NCI-H748 (cell line): ENCODE results near the gene CDC42EP2.
"Not testable (repeated sequence)": the region's sequence is repeated elsewhere in the genome, so short reads cannot be mapped to it uniquely, and the experiment has no call there.

Source experiments
- DNase-seq: peaks from one replicate; lab custom pipeline; 2025; ENCODE audit not compliant: unreplicated experiment; lab: John Stamatoyannopoulos, UW

CDC42EP2 gene

GRCh38 chr11:65317025-65317786, 2.5 kb downstream of the CDC42EP2 start:
- peak; percentile 44 for DNase-seq

GRCh38 chr11:65320386-65321075, 5.9 kb downstream of the CDC42EP2 start:
- DNase-seq, result no peak

GRCh38 chr11:65321076-65321475, 6.4 kb downstream of the CDC42EP2 start:
- no peak for DNase-seq

GRCh38 chr11:65321828-65322485, 7.3 kb downstream of the CDC42EP2 start:
- no peak for DNase-seq

GRCh38 chr11:65323813-65324212, 9.1 kb downstream of the CDC42EP2 start:
- no peak for DNase-seq

GRCh38 chr11:65325435-65325834, 10.8 kb downstream of the CDC42EP2 start:
- no peak for DNase-seq

- no peak for DNase-seq
Measured at GRCh38 chr11:65327021-65327420, 12.4 kb downstream of the CDC42EP2 start.

- no peak for DNase-seq
Measured at GRCh38 chr11:65329478-65329877, 14.8 kb downstream of the CDC42EP2 start.

GRCh38 chr11:65329944-65330403, 15.3 kb downstream of the CDC42EP2 start:
- peak; percentile 89 for DNase-seq

GRCh38 chr11:65330544-65330943, 15.9 kb downstream of the CDC42EP2 start:
- no peak for DNase-seq

GRCh38 chr11:65332591-65332990, 17.9 kb downstream of the CDC42EP2 start:
- not testable (repeated sequence) for DNase-seq

GRCh38 chr11:65334696-65335295, 20.1 kb downstream of the CDC42EP2 start:
- no peak for DNase-seq

GRCh38 chr11:65338676-65339075, 24.0 kb downstream of the CDC42EP2 start:
- DNase-seq, result no peak

- no peak for DNase-seq
Measured at GRCh38 chr11:65340226-65340625, 25.6 kb downstream of the CDC42EP2 start.

- no peak for DNase-seq
Measured at GRCh38 chr11:65341856-65342255, 27.2 kb downstream of the CDC42EP2 start.

GRCh38 chr11:65351511-65351910, 36.8 kb downstream of the CDC42EP2 start:
- DNase-seq, result no peak

GRCh38 chr11:65352783-65353182, 38.1 kb downstream of the CDC42EP2 start:
- no peak for DNase-seq

- no peak for DNase-seq
Measured at GRCh38 chr11:65353376-65353775, 38.7 kb downstream of the CDC42EP2 start.

GRCh38 chr11:65353900-65354264, 39.2 kb downstream of the CDC42EP2 start:
- no peak for DNase-seq

- peak; percentile 97 for DNase-seq
Measured at GRCh38 chr11:65354265-65355012, 39.8 kb downstream of the CDC42EP2 start, which contains the start of gene TIGD3. Gene TIGD3, plus strand, starts transcription at chr11:65354751. Its CDS starts 1,058 bp downstream, at chr11:65355809.
